Anterior cingulate cortex (tissue), 58 donors: Measurements from ENCODE around the gene COA8.

Source experiments
- DNase-seq, 58 donors: peaks; one replicate each; lab custom pipeline; 2025; lab: John Stamatoyannopoulos, UW

The COA8 gene

GRCh38 chr14:103524002-103524935 lies 38.5 kb upstream of the COA8 start:
- DNase-seq, result no peak

DNA sequence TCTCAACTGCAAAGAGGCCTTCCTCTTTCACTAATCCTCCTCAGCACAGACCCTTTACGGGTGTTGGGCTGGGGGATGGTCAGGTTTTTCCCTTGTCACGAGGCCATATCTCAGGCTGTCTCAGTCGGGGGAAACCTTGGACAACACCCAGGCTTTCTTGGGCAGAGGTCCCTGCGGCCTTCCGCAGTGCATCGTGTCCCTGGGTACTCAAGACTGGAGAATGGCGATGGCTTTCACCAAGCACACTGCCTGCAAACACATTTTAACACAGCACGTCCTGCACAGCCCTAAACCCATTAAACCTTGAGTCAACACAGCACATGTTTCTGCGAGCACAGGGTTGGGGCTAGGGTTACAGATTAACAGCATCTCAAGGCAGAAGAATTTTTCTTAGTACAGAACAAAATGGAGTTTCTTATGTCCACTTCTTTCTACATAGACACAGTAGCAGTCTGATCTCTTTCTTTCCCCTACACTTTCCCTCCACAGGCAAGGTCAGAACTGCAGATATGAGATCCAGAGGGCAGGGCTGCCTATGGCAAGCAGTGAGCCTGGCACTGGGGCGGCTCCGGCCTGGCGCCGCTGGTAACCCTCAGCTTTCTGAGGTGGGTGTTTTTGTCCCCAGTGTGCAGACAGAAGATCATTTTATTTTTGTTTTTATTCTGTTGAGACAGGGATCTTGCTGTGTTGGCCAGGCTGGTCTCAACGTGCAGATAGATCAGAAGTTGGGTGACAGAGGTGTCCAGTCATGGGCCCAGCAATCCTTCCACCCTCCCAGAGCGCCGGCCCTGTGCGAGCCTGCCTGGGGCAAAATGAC lies 37.1 kb upstream of the COA8 start:
- peak in 1 of 58 donors; percentile 17 for DNase-seq

GRCh38 chr14:103526247-103526913 lies 36.4 kb upstream of the COA8 start:
- DNase-seq, result no peak

GRCh38 chr14:103526914-103527248 lies 35.9 kb upstream of the COA8 start:
- no peak for DNase-seq

GRCh38 chr14:103527408-103528145 lies 35.2 kb upstream of the COA8 start:
- DNase-seq, result no peak

DNA sequence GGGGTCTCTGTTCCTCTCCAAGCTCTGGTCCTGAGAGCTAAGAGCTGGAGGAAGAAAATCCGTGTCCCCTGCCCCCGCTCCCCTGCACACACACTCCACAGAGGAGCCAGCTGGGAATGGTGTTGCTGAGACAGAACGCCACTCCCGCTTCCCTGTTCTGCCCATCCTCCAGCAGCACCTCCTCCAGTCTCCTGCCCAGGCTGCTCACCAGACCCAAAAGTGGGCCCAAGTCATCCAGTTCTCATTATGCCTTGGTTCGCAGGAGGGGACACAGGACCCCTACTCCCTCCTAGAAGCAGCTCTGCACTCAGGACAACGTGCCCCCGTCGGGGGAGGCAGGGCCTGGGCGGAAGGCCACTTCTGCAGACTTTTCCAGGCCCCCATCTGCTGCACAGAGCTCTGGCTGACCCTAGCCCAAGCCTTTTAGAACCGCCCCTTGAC lies 34.6 kb upstream of the COA8 start:
- DNase-seq, result peak in 34 of 58 donors; percentile 27 to 74 (median 58)

GRCh38 chr14:103528587-103529382 lies 34.0 kb upstream of the COA8 start, which contains the start of gene TRMT61A:
Gene TRMT61A, plus strand, starts transcription at chr14:103529196. Its CDS starts 783 bp downstream, at chr14:103529979.
- DNase-seq, result peak; percentile 41 to 91 (median 84)

DNA sequence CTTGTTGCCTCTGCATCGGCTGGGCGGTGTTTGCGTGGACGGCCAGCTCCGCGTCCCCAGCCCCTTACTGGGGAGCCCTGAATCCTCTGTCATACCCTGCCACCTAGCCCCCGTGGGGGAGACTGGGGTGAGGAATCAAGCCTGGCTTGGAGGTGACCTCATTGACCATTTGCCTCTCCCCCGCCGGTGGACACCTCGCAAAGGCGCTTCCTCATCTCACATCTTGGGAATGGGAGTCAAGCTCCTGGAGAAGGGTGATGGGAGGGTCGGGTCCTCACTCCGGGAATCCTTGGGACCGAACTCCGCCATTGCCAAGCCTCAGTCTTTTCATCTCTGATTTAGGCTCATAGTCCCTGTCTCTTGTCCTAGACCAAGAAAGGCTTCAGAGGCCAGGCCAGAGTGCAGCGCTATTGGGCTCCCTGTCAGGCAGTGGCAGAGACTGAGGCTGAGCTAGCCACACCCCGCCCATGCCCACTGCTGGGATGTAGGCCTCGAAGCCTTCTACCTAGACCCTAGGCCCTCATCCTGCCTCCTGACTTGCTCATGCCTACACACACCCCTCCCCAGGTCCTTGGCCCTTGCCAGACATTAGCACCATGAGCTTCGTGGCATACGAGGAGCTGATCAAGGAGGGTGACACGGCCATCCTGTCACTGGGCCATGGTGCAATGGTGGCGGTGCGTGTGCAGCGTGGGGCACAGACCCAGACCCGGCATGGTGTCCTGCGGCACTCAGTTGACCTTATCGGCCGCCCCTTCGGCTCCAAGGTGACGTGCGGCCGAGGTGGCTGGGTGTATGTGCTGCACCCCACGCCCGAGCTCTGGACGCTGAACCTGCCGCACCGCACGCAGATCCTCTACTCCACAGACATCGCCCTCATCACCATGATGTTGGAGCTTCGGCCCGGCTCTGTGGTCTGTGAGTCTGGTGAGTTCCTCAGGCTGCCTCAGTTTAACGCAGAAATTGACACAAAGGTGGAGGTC lies 33.1 kb upstream of the COA8 start:
- DNase-seq, result peak in 1 of 58 donors; percentile 53

- no peak for DNase-seq
Measured at GRCh38 chr14:103530390-103530789, 32.4 kb upstream of the COA8 start.

- no peak for DNase-seq
Measured at GRCh38 chr14:103530831-103531230, 31.9 kb upstream of the COA8 start.

DNA sequence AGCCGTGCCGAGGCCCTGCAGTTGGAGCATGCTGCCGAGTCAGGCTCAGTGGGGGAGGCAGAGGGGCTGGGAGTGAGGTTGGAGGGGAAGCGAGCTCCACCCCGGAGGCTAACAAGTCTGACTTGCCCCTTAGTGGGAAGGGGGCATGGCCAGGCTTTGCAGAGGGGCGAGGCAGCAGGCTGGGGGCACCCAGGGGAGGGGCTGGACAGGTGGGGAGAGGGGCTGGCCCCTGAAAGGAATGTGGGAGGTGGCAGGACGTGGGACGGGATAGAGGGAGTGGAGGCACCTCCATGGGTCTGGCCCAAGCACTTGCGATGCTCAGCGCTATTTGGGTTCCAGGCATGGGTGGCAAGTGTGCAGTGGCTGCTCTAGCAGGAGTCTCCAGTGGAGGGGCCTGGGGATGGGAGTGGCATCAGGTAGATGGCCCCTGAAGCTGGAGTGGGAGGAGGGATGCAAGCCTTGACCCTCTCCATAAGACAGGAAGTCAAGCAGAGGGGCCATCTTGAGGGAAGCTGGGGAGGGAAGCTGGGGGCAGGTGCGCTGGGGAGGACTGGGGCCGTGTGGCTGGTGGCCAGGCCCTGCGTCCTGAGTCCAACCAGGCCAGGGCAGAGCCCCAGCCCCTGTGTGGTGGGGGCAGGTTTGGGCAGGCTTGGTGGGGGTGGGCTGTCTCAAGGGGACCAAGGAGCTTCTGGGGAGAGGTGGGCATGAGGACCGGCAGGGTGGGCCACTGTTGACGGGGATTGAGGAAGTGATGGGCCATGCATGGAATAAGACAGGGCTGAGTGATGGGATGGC lies 31.1 kb upstream of the COA8 start:
- DNase-seq, result no peak

GRCh38 chr14:103532216-103533136 lies 30.3 kb upstream of the COA8 start:
- DNase-seq, result no peak

GRCh38 chr14:103533137-103533998 lies 29.4 kb upstream of the COA8 start:
- no peak for DNase-seq

DNA sequence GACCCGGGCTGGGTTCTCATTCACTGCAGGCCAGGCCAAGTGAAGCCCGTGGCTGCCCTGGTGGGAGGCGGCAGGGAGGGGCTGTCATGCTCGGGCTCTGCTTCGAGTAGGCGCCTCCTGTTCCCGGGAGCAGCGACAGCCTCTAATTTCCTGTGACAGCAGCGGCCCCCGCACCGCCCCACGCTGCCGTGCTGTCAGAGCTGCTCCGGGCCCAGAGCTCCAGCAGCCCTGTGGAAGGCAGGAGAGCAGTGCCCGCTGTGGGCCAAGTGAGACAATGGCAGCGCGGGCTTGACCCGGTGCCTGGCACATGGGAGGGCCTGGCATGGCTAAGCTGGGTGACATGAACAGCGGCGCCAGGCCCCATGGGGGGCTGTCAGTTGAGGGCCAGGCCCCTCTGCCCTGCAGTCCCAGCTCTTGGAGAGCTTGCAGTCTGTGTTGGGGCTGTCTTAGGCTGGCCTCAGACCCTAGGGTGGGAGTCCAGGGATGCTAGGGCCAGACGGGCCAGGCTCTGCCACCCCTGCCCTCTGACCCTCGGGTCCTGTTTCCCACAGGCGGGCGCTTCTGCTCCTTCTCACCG lies 28.7 kb upstream of the COA8 start:
- DNase-seq, result peak in 29 of 58 donors; percentile 32 to 87 (median 61)
